Gastroesophageal sphincter (tissue), 3 donors: Measurements from ENCODE around the gene CACNA1I.

ENCODE experiments used
- CTCF ChIP-seq, 4 experiments: fragments of 200-600 bp in 2 of 4; fragments of 450-650 bp in 2 of 4; sonication (generic) in 1 of 4; IDR thresholded peaks; one replicate each; pipeline ENCODE4 v1.5.1; 2017 to 2019; ENCODE audit warnings: antibody characterized with exemption in 4 of 4, mild to moderate bottlenecking in 2 of 4, moderate library complexity in 2 of 4
- EP300 ChIP-seq: sonication (generic); formaldehyde crosslinking; IDR thresholded peaks from one replicate; pipeline ENCODE4 v1.6.1; 2017; ENCODE audit warnings: antibody characterized with exemption, mild to moderate bottlenecking
- POLR2A ChIP-seq, 2 donors: fragments of 450-650 bp; IDR thresholded peaks; one replicate each; pipeline ENCODE4 v1.6.1; 2017; ENCODE audit warnings: antibody characterized with exemption in 2 of 2, mild to moderate bottlenecking in 2 of 2, moderate library complexity in 1 of 2
- POLR2AphosphoS5 ChIP-seq: sonication (generic); formaldehyde crosslinking; IDR thresholded peaks from one replicate; pipeline ENCODE4 v1.6.1; 2017; ENCODE audit warnings: antibody characterized with exemption

GRCh38 chr22:39652990-39653786 is 82.6 kb downstream of the CACNA1I start:
- no peak for TF ChIP-seq POLR2A (IDR thresholded peaks at IDR 0.05)
- no peak for TF ChIP-seq CTCF (IDR thresholded peaks at IDR 0.05)
- no peak for TF ChIP-seq EP300
- no peak for TF ChIP-seq POLR2AphosphoS5
